K562 (cell line): ENCODE measurements around the gene GTSE1. TPM values are rescaled to one million over a fixed set of nuclear protein-coding genes. Genes with fewer than 3 reads are reported as not detected.

Source experiments
- ATAC-seq: fragments of 200-7000 bp; cut with Tn5 transposase; 3 replicates; pipeline ENCODE4 v1.9.1; 2020; ENCODE audit warnings: moderate library complexity
- BruUV-seq: library from RNA; stranded (reverse); fragments of 400-500 nt; replicated peaks from 2 replicates; lab custom pipeline; 2021; lab: Mats Ljungman, UMichigan
- CTCF ChIA-PET: fragments of 300-600 bp; formaldehyde crosslinking; extraction: SDS; loops from one replicate; lab custom pipeline; 2021; ENCODE audit warnings: low intra/inter-chr PET ratio; lab: Yijun Ruan, JAX
- POLR2A ChIA-PET: fragments of 300-600, 350-650 bp; sonication (Branson Sonifier 250); formaldehyde crosslinking; extraction: SDS; loops from one replicate; lab custom pipeline; 2021; ENCODE audit warnings: antibody characterized with exemption, inconsistent platforms; lab: Yijun Ruan, JAX
- DNase-seq, 4 experiments: peaks; one replicate each; pipeline versions ENCODE4 v3.0.0 to v3.0.0-alpha.2; 2011 to 2018; ENCODE audit warnings: low spot score in 3 of 4, mixed read lengths in 3 of 4; ENCODE audit errors: extremely low read depth in 1 of 4
- FAIRE-seq: peaks from 2 replicates; lab custom pipeline; 2011; peaks lifted over from hg19 to GRCh38; lab: Jason Lieb, UNC
- H2AFZ ChIP-seq: 2 replicates; pipeline ENCODE4 v1.6.0; 2011; ENCODE audit warnings: low read depth, low read length, control low read depth, inconsistent platforms
- H3K27ac ChIP-seq: fragments of 200-600 bp; 3 replicates; pipeline ENCODE4 v1.8.0; 2011; ENCODE audit warnings: low read depth, mild to moderate bottlenecking, control low read depth, inconsistent platforms, low read length, moderate library complexity, mixed read lengths; ENCODE audit errors: extremely low read depth
- H3K27me3 ChIP-seq, 2 experiments: fragments of 300-600 bp in 1 of 2; 2 replicates in 1 of 2; 3 replicates in 1 of 2; pipeline versions ENCODE4 v1.6.0 to v1.8.0; 2011; ENCODE audit warnings: inconsistent platforms in 2 of 2, low read length in 2 of 2, mild to moderate bottlenecking in 1 of 2, mixed read lengths in 1 of 2, moderate library complexity in 1 of 2; ENCODE audit not compliant: control insufficient read depth in 2 of 2, insufficient read depth in 2 of 2
- H3K36me3 ChIP-seq: fragments of 300-600 bp; 3 replicates; pipeline ENCODE4 v1.8.0; 2011; ENCODE audit warnings: mild to moderate bottlenecking, low read length, inconsistent platforms; ENCODE audit not compliant: control insufficient read depth, insufficient read depth
- H3K4me1 ChIP-seq, 2 experiments: fragments of 200-600 bp in 1 of 2; replicated peaks in 1 of 2; 2 replicates in 1 of 2; 3 replicates in 1 of 2; pipeline versions ENCODE4 v1.5.1 to v1.8.0; 2011; ENCODE audit warnings: inconsistent platforms in 2 of 2, low read length in 2 of 2, mild to moderate bottlenecking in 1 of 2, mixed read lengths in 1 of 2, moderate library complexity in 1 of 2; ENCODE audit not compliant: control insufficient read depth in 2 of 2, insufficient read depth in 2 of 2
- H3K4me2 ChIP-seq: 2 replicates; pipeline ENCODE4 v1.6.1; 2011; ENCODE audit warnings: low read length, control low read depth, inconsistent platforms, mixed read lengths; ENCODE audit not compliant: insufficient read depth
- H3K4me3 ChIP-seq: fragments of 200-600 bp; sonication (generic), shearing (Covaris generic); 2 replicates; pipeline ENCODE4 v1.5.1; 2016; ENCODE audit warnings: control low read depth, inconsistent platforms
- H3K79me2 ChIP-seq: fragments of 200-600 bp; 3 replicates; pipeline ENCODE4 v1.8.0; 2011; ENCODE audit warnings: low read length, inconsistent platforms; ENCODE audit not compliant: control insufficient read depth, insufficient read depth
- H3K9ac ChIP-seq, 2 experiments: 2 replicates each; pipeline versions ENCODE4 v1.6.0 to v1.6.1; 2011; ENCODE audit warnings: low read depth in 2 of 2, low read length in 2 of 2, control low read depth in 1 of 2, inconsistent platforms in 1 of 2, mild to moderate bottlenecking in 1 of 2, mixed read lengths in 1 of 2; ENCODE audit not compliant: insufficient read depth in 1 of 2
- H3K9me1 ChIP-seq: one replicate; pipeline ENCODE4 v1.6.0; 2011; ENCODE audit warnings: inconsistent platforms, mild to moderate bottlenecking, low read length, moderate library complexity; ENCODE audit not compliant: control insufficient read depth, insufficient read depth
- H3K9me3 ChIP-seq: replicated peaks from 2 replicates; pipeline ENCODE4 v1.5.1; 2011; ENCODE audit warnings: low read depth, low read length, inconsistent platforms; ENCODE audit not compliant: control insufficient read depth, insufficient read depth
- H4K20me1 ChIP-seq: replicated peaks from 2 replicates; pipeline ENCODE4 v1.6.1; 2011; ENCODE audit warnings: low read length, inconsistent platforms, mixed read lengths; ENCODE audit not compliant: control insufficient read depth, insufficient read depth
- CBX2 ChIP-seq: fragments of 200-600 bp; sonication (generic); IDR thresholded peaks from one replicate; pipeline ENCODE4 v1.6.1; 2012; ENCODE audit warnings: mild to moderate bottlenecking, low read length, inconsistent platforms; ENCODE audit not compliant: insufficient read depth, poor library complexity, severe bottlenecking
- HIVEP1 ChIP-seq: fragments of 250-450 bp; sonication (Bioruptor Pico); IDR thresholded peaks from 2 replicates; pipeline ENCODE4 v1.4.0; 2020; ENCODE audit warnings: mild to moderate bottlenecking
- HLTF ChIP-seq: fragments of 450-650 bp; IDR thresholded peaks from 2 replicates; pipeline ENCODE4 v1.6.1; 2016
- HNRNPUL1 ChIP-seq: fragments of 200-400 bp; formaldehyde crosslinking; IDR thresholded peaks from 2 replicates; pipeline ENCODE4 v1.6.1; 2017; ENCODE audit warnings: low read length
- MTA2 ChIP-seq: fragments of 450-650 bp; IDR thresholded peaks from 2 replicates; pipeline ENCODE4 v1.6.1; 2016; ENCODE audit warnings: low read depth
- NR4A1 ChIP-seq, 2 experiments: fragments of 250-450 bp in 1 of 2; fragments of 450-650 bp in 1 of 2; sonication (Bioruptor Pico) in 1 of 2; IDR thresholded peaks; 2 replicates each; pipeline versions ENCODE4 v1.4.0 to v1.6.1; 2016 to 2020; ENCODE audit warnings: mild to moderate bottlenecking in 2 of 2, missing compliant biosample characterization in 1 of 2, missing genetic modification characterization in 1 of 2, moderate library complexity in 1 of 2
- PHTF2 ChIP-seq: fragments of 250-450 bp; sonication (Bioruptor Pico); IDR thresholded peaks from 2 replicates; pipeline ENCODE4 v1.5.0; 2021; ENCODE audit warnings: mild to moderate bottlenecking
- TCF7L2 ChIP-seq: fragments of 150-350 bp; IDR thresholded peaks from 2 replicates; pipeline ENCODE4 v1.6.1; 2016; ENCODE audit warnings: low read depth, mild to moderate bottlenecking, low read length, moderate library complexity
- ZEB2 ChIP-seq: fragments of 450-650 bp; IDR thresholded peaks from 2 replicates; pipeline ENCODE4 v1.6.1; 2016
- ZNF212 ChIP-seq: fragments of 450-650 bp; formaldehyde crosslinking; IDR thresholded peaks from 2 replicates; pipeline ENCODE4 v1.4.0; 2020; ENCODE audit warnings: mild to moderate bottlenecking
- WGBS: fragments of 100-300 bp; shearing (Covaris generic); methylation state at CpG from one replicate; pipeline ENCODE4 v1.1.6; 2016; ENCODE audit warnings: low coverage, mixed read lengths; ENCODE audit not compliant: insufficient coverage; ENCODE audit errors: missing lambda C conversion rate; 5-methylcytosine and 5-hydroxymethylcytosine counted together
- in situ Hi-C: fragments of 300-500 bp; cut with MboI; formaldehyde crosslinking; loops from 4 replicates; pipeline ENCODE4 v1.15.0; 2018; ENCODE audit warnings: inconsistent platforms, mixed read lengths
- intact Hi-C: fragments of 100-400 bp; cut with micrococcal nuclease; formaldehyde crosslinking; loops from 2 replicates; pipeline ENCODE4 v1.14.2; 2022
- polyA plus RNA-seq, 8 experiments: library from polyadenylated mRNA; depleted of rRNA in 4 of 8; stranded (reverse) in 5 of 8; unstranded in 3 of 8; fragments of >200 nt; fragmentation: Nextera tagmentation in 2 of 8; fragmentation: Illumina TruSeq in 1 of 8; extraction: Ambion mirVana in 2 of 8; extraction: Trizol in 1 of 8; gene quantifications; 2 replicates each; pipeline versions ENCODE4 v1.2.1 to v1.2.3, GENCODE V29; 2011 to 2014; ENCODE audit warnings: inconsistent platforms in 1 of 8, missing spikeins in 1 of 8
- total RNA-seq, 7 experiments: library from RNA; depleted of rRNA in 6 of 7; stranded (reverse); fragments of >200 nt in 6 of 7; fragmentation: Illumina TruSeq in 2 of 7; extraction: Trizol in 2 of 7; gene quantifications; 2 replicates each; pipeline versions ENCODE4 v1.2.1 to v1.2.3, GENCODE V29; 2011 to 2021; ENCODE audit warnings: low replicate concordance in 1 of 7
- TF ChIP-seq, protein P1 (sequence below): fragments of 450-650 bp; IDR thresholded peaks from 2 replicates; pipeline ENCODE4 v1.7.1; 2018; ENCODE audit warnings: mild to moderate bottlenecking, low read depth; ENCODE audit not compliant: partially characterized antibody

GTSE1 gene
- total and polyA plus RNA-seq, 9 of the 15 experiments (the other 6 are each of a cell fraction or from before 2014, with no cell fraction given): 2.5 to 22.5 (median 12.9) TPM

DNA sequence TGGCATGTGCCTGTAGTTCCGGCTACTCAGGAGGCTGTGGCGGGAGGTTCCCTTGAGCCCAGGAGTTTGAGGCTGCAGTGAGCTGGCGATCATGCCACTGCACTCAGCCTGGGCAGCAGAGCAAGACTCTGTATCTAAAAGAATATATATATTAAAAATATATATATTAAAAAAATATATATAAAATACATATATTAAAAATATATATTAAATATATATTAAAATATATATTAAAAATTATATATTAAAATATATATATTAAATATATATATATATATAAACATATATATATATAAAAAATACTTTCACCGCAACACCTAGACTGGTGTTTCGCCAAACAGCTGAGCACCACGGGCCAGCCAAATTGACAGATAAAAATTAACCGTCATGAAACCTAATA is 20.1 kb upstream of the GTSE1 start (continued):
- TF ChIP-seq, protein P1, sequence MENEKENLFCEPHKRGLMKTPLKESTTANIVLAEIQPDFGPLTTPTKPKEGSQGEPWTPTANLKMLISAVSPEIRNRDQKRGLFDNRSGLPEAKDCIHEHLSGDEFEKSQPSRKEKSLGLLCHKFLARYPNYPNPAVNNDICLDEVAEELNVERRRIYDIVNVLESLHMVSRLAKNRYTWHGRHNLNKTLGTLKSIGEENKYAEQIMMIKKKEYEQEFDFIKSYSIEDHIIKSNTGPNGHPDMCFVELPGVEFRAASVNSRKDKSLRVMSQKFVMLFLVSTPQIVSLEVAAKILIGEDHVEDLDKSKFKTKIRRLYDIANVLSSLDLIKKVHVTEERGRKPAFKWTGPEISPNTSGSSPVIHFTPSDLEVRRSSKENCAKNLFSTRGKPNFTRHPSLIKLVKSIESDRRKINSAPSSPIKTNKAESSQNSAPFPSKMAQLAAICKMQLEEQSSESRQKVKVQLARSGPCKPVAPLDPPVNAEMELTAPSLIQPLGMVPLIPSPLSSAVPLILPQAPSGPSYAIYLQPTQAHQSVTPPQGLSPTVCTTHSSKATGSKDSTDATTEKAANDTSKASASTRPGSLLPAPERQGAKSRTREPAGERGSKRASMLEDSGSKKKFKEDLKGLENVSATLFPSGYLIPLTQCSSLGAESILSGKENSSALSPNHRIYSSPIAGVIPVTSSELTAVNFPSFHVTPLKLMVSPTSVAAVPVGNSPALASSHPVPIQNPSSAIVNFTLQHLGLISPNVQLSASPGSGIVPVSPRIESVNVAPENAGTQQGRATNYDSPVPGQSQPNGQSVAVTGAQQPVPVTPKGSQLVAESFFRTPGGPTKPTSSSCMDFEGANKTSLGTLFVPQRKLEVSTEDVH: no peak
- no peak for TF ChIP-seq HNRNPUL1
- no peak for TF ChIP-seq CBX2
- no peak for TF ChIP-seq HLTF
- no peak for TF ChIP-seq ZNF212 (CRISPR knock-in tag)

DNA sequence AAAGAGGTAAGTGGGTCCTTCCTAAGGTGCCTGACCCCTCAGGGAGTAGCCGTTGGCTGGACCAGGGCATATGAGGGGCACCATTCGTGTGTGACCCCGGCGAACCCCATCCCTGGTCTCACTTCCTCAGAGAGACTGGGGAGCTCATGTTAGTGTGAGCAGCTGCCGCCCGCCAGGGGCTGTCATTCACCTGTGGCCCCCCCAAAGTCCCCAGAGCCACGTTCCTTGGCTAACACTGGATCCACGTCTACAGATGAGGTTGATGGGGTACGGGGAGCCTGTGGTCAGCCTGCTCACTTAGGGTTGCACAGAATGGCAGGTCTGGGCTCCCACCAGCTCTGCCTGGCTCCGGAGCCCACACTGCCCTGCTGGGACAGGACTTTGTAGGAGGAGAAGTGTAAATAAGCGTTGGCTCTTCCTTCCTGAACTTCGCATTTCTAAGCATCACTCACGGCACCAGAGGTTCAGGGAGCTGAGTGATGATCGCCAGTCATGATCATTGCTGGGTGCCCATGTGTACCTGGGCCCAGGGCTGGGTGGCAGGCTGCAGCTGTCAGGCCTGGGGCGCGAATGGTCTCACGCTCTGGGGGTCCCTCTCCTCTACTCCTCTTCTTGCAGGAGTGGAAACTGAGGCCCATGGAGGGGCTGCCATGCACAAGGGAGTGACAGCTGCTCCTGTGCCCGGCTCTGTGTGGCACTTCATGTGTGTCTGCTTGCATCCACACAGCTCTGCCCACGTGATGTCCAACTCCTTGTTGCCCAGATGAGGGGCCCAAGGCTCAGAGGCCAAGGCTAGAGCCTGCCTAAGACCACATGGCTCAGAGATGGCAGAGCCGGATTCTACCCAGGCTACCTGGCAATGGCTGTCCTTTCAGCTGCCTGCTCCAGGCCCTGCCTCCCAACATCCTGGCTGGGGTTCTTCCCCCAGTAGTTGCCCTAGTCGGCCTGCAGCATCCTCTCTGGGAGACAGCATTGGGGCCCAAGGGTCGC is 17.7 kb upstream of the GTSE1 start:
- no peaks in the 10 kb centered on the region for H3K9me1 ChIP-seq
- intact Hi-C loops: no loop called here
- CTCF ChIA-PET: no interaction called here
- in situ Hi-C loops: no loop called here
- H3K4me1 ChIP-seq: no peaks in the 10 kb centered on the region; a peak in 2 of 5 replicates
- H3K36me3 ChIP-seq: peaks cover 80% of the 10 kb centered on the region; the same call in 2 of the 3 replicates
- no peaks in the 10 kb centered on the region for H3K27me3 ChIP-seq
- TF ChIP-seq ZEB2: no peak
- no peak for TF ChIP-seq TCF7L2
- TF ChIP-seq MTA2: no peak
- no peak for TF ChIP-seq PHTF2 (CRISPR knock-in tag)
- no peak for TF ChIP-seq HIVEP1 (CRISPR knock-in tag)
- no peak for TF ChIP-seq NR4A1 (CRISPR knock-in tag; IDR thresholded peaks at IDR 0.05)
- TF ChIP-seq NR4A1 (tag; IDR thresholded peaks at IDR 0.05): no peak
- no peaks in the 10 kb centered on the region for H3K79me2 ChIP-seq
- no peak overlapping the region for H2AFZ ChIP-seq
- no peaks in the 10 kb centered on the region for H3K9me3 ChIP-seq
- DNase-seq (no peak), FAIRE-seq (no peak), ATAC-seq (no peak)
- H3K27ac ChIP-seq: no peak overlapping the region
- POLR2A ChIA-PET: interaction anchor here (0.7 to 4.3 kb wide), 2 partner anchors 10 to 16 kb away, joined by 3 to 28 read pairs; partner anchors contain the start of gene TTC38
- 92% methylated on average over 13 of the region's 22 CpGs for WGBS
- H3K9ac ChIP-seq: no peak overlapping the region
- no peak overlapping the region for H3K4me2 ChIP-seq
- no TSS peak for BruUV-seq
- H3K4me3 ChIP-seq: no peak overlapping the region
- H4K20me1 ChIP-seq: no peaks in the 10 kb centered on the region
